Activated CD8-positive, alpha-beta memory T cell treated with anti-CD3 and anti-CD28 coated beads for 36 hours (primary cell): ENCODE measurements around the gene GOLGA8J. TPM values are rescaled to one million over a fixed set of nuclear protein-coding genes. Genes with fewer than 3 reads are reported as not detected.
"Not testable (repeated sequence)": the region's sequence is repeated elsewhere in the genome, so short reads cannot be mapped to it uniquely, and the experiment has no call there.

Experiments used
- CTCF ChIA-PET: fragments of 350-600 bp; sonication (Branson Sonifier 250); formaldehyde crosslinking; loops from one replicate; lab custom pipeline; 2021; ENCODE audit warnings: antibody characterized with exemption; lab: Charles Lee
- POLR2A ChIA-PET: fragments of 350-600 bp; sonication (Branson Sonifier 250); formaldehyde crosslinking; loops from one replicate; lab custom pipeline; 2021; ENCODE audit warnings: antibody characterized with exemption; lab: Charles Lee
- total RNA-seq, 2 experiments: library from RNA; stranded (reverse); gene quantifications; one replicate each; pipeline ENCODE4 v1.2.3, GENCODE V29; 2021

The GOLGA8J gene
- total RNA-seq, 2 experiments from 2014 or later: not detected

- POLR2A ChIA-PET: no interaction called here
Measured at GRCh38 chr15:30065025-30065801, 17.5 kb upstream of the GOLGA8J start.

GRCh38 chr15:30068326-30068725, 14.4 kb upstream of the GOLGA8J start:
- ChIA-PET POLR2A (no interaction called here), CTCF (no interaction called here)

More at GRCh38 chr15:30065025-30065801, 17.5 kb upstream of the GOLGA8J start:
- CTCF ChIA-PET: no interaction called here

DNA sequence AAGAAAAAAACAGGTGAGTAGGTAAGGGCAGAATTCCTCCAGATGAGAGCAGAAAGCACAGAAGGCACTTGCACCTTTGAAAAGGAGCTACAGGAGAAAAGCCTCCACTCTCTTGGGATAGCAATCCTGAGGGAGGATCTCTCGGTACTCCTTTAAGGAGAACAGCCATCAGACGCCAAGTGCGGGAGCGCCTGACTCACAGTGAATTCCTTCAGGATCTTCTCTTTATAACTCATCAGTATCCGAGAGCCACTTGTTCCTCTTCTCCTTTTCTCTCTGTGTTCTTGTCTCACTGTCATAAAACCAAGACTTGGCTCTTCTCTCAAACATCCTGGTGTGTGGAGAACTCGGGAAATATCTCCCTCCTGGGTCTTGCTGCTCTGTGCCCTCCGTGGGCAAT, 10.1 kb upstream of the GOLGA8J start:
- CTCF ChIA-PET: no interaction called here
- POLR2A ChIA-PET: no interaction called here

DNA sequence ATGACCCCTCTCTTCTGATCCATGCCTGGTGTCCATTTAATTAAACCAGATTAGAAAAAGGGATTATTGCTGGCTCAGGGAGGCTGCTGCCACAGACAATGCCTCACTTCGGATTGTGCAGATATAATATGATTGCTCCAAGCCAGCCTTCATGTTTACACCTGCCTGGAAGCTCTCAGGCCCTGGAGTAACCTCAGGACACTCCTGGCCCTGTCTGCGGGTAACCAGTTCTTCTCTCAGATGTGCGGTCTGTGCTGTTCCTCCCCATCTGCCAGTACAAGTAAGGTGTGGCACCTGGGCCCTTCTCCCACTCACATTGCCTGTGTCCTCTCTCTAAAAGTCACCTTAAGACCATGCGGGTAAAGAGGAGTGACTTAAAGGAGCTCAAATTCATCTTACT, 8.8 kb upstream of the GOLGA8J start:
- ChIA-PET POLR2A (interaction anchor here (0.5 kb wide), 1 partner anchor 112 kb away, joined by 3 read pairs; no protein-coding TSS in a partner anchor), CTCF (no interaction called here)

DNA sequence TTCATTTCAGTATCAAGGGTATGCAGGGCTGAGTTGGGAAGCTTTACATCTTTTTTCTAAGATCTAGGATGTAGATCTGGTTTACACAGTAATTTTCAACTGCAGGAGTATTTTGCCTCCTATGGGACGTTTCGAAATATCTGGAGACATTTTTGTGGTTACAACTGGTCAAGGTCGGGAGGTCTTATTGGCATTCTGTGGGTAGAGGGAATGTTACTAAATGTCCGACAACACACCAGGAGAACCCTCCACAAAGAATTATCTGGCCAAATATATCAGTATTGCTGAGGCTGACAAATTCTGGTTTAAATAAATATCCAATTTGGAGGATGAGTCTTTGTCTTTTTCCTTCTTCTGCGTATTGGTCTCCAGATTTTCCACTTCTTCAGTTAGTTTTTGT, 1.9 kb upstream of the GOLGA8J start:
- POLR2A ChIA-PET, CTCF ChIA-PET: not testable (repeated sequence)

GRCh38 chr15:30097827-30098226, 15.1 kb downstream of the GOLGA8J start:
- CTCF ChIA-PET, POLR2A ChIA-PET: not testable (repeated sequence)

- CTCF ChIA-PET, POLR2A ChIA-PET: not testable (repeated sequence)
Measured at GRCh38 chr15:30102890-30103289, 20.1 kb downstream of the GOLGA8J start.

DNA sequence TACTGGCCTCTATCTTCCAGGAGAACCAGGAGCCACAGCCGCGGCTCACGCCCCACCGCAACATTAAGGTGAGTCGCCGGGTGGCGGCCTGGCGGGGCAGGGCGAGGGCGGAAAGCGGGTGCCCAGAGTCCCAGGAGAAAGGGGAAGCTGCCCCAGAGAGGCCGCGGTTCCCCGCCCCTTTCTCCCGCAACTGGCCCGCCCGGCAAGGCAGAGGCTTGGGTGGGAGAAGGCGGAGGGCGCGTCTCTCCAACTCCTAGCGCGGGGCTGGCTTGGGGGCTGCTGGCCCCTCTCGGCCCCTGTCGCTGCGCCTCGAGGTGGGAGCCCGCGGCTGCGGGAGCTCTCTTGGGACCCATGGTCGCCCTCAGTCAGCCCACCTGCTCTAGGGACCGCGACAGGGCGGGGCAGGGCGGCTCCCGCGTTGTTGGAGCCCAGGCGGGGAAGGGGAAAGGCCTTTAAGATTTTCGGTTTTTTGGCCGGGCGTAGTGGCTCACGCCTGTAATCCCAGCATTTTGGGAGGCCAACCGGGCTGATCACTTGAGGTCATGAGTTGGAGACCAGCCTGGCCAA, 21.3 kb downstream of the GOLGA8J start:
- CTCF ChIA-PET, POLR2A ChIA-PET: not testable (repeated sequence)

GRCh38 chr15:30110591-30110990, 27.8 kb downstream of the GOLGA8J start:
- POLR2A ChIA-PET, CTCF ChIA-PET: not testable (repeated sequence)

DNA sequence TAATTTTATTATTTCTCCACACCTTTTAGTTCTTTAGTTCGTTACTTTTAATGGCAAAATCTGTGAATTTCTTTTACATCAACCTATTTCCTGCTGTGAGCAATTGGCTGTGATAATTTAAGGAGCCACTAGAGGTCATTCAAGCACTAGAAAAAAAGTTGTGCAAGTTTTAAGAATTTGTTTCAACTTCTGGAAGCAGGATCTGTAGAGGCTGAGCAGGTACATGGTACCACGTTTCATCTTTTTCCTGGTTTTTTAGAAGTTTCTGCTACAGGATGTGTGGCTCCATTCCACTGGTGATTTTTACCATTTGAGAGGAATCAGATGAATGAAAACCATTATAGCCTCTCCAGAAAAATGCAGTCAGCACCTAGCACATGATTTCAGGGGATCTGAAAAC, 47.3 kb downstream of the GOLGA8J start:
- POLR2A ChIA-PET, CTCF ChIA-PET: not testable (repeated sequence)

DNA sequence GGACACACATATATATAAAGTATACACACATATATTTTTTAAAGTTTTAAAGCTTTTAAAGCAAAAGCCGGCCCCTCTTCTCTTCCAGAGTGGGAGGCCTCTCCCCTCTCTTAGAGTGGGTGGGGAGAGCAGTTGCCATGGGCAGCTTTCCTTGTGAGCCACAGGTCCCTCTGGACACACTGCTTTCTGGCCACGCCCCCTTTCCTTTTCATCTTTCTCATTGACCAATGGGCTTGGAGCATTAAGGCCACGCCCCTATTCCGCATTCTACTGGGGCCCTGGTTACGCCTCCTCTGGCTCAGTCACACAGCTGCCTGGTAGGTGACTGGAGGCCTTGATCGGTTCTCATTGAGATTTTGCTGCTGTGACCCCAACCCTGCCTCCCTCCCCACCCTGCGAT, 52.0 kb downstream of the GOLGA8J start, which contains the start of gene GOLGA8T:
Gene GOLGA8T, plus strand, starts transcription at position 301 of the 400 bp plus-strand sequence. Its CDS starts 98 bp downstream, at position 399.
- CTCF ChIA-PET, POLR2A ChIA-PET: not testable (repeated sequence)

Other genes starting within 250 kb of the GOLGA8J start
- gene GOLGA8T, start 52.1 kb downstream of the GOLGA8J start, total RNA-seq: under 1 TPM in 1 of 2 experiments, not detected in 1; 0.15 TPM